Measurements from ENCODE around the gene TRIP12.

GRCh38 chr2:229880892-229881586, 40.8 kb downstream of the TRIP12 start:
- TF ChIP-seq CTCF (IDR thresholded peaks at IDR 0.05; ENCODE audit: low read length) (no peak), EZH2 (optimal IDR thresholded peaks at IDR 0.05; ENCODE audit: low read depth, low read length) (no peak)

Measured in MM.1S (cell line).